ENCODE results near the gene TSPAN18. TPM values are rescaled to one million over a fixed set of nuclear protein-coding genes. Genes with fewer than 3 reads are reported as not detected.

The TSPAN18 gene
- total and polyA plus RNA-seq, 10 of the 15 experiments (the other 5 are each of a cell fraction or from before 2014, with no cell fraction given) = 0.02 to 0.77 (median 0.13) TPM; not detected in 1

DNA sequence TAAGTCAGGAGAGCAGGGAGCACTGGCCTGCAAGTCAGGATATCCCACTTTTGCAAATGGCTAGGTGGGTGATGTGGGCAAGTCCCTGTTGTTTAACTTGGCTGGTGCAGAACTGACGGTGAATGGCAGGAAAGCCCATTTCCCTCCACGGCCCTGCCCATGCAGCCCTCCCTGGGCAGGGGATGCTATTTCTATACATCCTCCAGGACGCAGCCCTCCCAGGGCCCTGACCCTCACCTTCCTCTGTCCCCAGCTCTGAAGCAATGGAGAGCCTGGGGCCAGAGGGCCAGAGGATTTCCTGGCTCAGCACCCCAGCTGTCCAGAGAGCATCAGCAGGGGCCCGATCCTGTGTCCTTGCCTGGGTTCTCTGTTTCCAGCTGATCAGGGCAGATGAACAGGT is 91.3 kb downstream of the TSPAN18 start:
- no peaks in the 10 kb centered on the region for H3K79me2 ChIP-seq (ENCODE audit: control insufficient read depth, insufficient read depth, low read length)
- 36% methylated on average over 4 of the region's 4 CpGs for WGBS (ENCODE audit: insufficient coverage, insufficient replicate concordance, low lambda C conversion rate, missing lambda C conversion rate)
- no peak for FAIRE-seq
- POLR2A ChIA-PET = no interaction called here
- no TSS peak for BruUV-seq (replicated peaks)
- no peaks in the 10 kb centered on the region for H3K4me1 ChIP-seq (ENCODE audit: control insufficient read depth, insufficient read depth, low read length)
- H4K20me1 ChIP-seq (ENCODE audit: control insufficient read depth, insufficient read depth) = no peaks in the 10 kb centered on the region
- H2AFZ ChIP-seq (ENCODE audit: control insufficient read depth, low read depth, low read length) = no peak overlapping the region
- SMC1A ChIA-PET (ENCODE audit: uncharacterized antibody, unreplicated experiment) = no interaction called here
- in situ Hi-C loops (cut with MboI) (no loop called here), intact Hi-C loops (cut with micrococcal nuclease; ENCODE audit: unreplicated experiment) (no loop called here)
- no peak overlapping the region for H3K9ac ChIP-seq (ENCODE audit: control insufficient read depth, insufficient read depth, low read length)
- ATAC-seq = no peak
- RAD21 ChIA-PET (ENCODE audit: unreplicated experiment) = no interaction called here
- H3K27ac ChIP-seq (ENCODE audit: control insufficient read depth, insufficient read depth) = no peak overlapping the region
- TF ChIP-seq SIN3A (IDR thresholded peaks at IDR 0.05; ENCODE audit: low read depth, low read length) (no peak), EP300 (IDR thresholded peaks at IDR 0.05; ENCODE audit: borderline replicate concordance in 1 of 2, control insufficient read depth in 1 of 2, low read depth in 2 of 2, low read length in 2 of 2) (no peak), IKZF1 (conservative IDR thresholded peaks at IDR 0.05) (no peak), ZBTB33 (IDR thresholded peaks at IDR 0.05) (no peak), ATF7 (IDR thresholded peaks at IDR 0.05; ENCODE audit: low read depth) (no peak), ZSCAN29 (IDR thresholded peaks at IDR 0.05) (no peak), ZNF207 (IDR thresholded peaks at IDR 0.05; ENCODE audit: borderline replicate concordance) (no peak), RELA (IDR thresholded peaks at IDR 0.05; ENCODE audit: borderline replicate concordance, partially characterized antibody) (no peak)
- TF ChIP-seq, protein P1, sequence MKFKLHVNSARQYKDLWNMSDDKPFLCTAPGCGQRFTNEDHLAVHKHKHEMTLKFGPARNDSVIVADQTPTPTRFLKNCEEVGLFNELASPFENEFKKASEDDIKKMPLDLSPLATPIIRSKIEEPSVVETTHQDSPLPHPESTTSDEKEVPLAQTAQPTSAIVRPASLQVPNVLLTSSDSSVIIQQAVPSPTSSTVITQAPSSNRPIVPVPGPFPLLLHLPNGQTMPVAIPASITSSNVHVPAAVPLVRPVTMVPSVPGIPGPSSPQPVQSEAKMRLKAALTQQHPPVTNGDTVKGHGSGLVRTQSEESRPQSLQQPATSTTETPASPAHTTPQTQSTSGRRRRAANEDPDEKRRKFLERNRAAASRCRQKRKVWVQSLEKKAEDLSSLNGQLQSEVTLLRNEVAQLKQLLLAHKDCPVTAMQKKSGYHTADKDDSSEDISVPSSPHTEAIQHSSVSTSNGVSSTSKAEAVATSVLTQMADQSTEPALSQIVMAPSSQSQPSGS (IDR thresholded peaks at IDR 0.05; ENCODE audit: low read length) = no peak
- TF ChIP-seq, protein P2, sequence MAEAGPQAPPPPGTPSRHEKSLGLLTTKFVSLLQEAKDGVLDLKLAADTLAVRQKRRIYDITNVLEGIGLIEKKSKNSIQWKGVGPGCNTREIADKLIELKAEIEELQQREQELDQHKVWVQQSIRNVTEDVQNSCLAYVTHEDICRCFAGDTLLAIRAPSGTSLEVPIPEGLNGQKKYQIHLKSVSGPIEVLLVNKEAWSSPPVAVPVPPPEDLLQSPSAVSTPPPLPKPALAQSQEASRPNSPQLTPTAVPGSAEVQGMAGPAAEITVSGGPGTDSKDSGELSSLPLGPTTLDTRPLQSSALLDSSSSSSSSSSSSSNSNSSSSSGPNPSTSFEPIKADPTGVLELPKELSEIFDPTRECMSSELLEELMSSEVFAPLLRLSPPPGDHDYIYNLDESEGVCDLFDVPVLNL (IDR thresholded peaks at IDR 0.05; ENCODE audit: low read depth, low read length) = no peak
- H3K9me3 ChIP-seq (replicated peaks; ENCODE audit: control insufficient read depth, insufficient read depth, low read length) = no peaks in the 10 kb centered on the region; the same call in 2 of the 3 replicates
- no peaks in the 10 kb centered on the region; a peak in 1 of 4 replicates for H3K27me3 ChIP-seq (replicated peaks in 1 of 2; ENCODE audit: control insufficient read depth in 2 of 2, insufficient read depth in 2 of 2, low read length in 1 of 2)
- no peak overlapping the region for H3K4me2 ChIP-seq (ENCODE audit: control insufficient read depth, insufficient read depth)
- no peaks in the 10 kb centered on the region for H3K36me3 ChIP-seq (ENCODE audit: control insufficient read depth in 2 of 2, insufficient read depth in 2 of 2, low read length in 1 of 2)
- no peak for DNase-seq (ENCODE audit: low read depth, low spot score)
- no peak overlapping the region for H3K4me3 ChIP-seq
- CTCF ChIA-PET = no interaction called here
